CD4-positive, alpha-beta T cell treated with Interleukin-1 beta for 1 hour (primary cell): Measurements from ENCODE around the gene METTL22.

Experiments used
- DNase-seq, 2 donors: peaks; one replicate each; pipeline ENCODE4 v3.0.0-alpha.2; 2020 to 2022

The METTL22 gene

GRCh38 chr16:8621572-8622314, at the start of gene METTL22:
Gene METTL22, plus strand, starts transcription at chr16:8621698. Its CDS starts 3,968 bp downstream, at chr16:8625666.
- DNase-seq: peak; percentile 92 to 93

- DNase-seq: no peak
Measured at GRCh38 chr16:8572063-8572918, 49.2 kb upstream of the METTL22 start.

GRCh38 chr16:8572919-8573724, 48.4 kb upstream of the METTL22 start:
- DNase-seq: peak in 1 of 2 donors; percentile 7

- no peak for DNase-seq
Measured at GRCh38 chr16:8575399-8575798, 46.1 kb upstream of the METTL22 start.

GRCh38 chr16:8576141-8577004, 45.1 kb upstream of the METTL22 start:
- no peak for DNase-seq

- DNase-seq: no peak
Measured at GRCh38 chr16:8577678-8578304, 43.7 kb upstream of the METTL22 start.

GRCh38 chr16:8579559-8579958, 41.9 kb upstream of the METTL22 start:
- no peak for DNase-seq

GRCh38 chr16:8581831-8582580, 39.5 kb upstream of the METTL22 start:
- DNase-seq: no peak

- no peak for DNase-seq
Measured at GRCh38 chr16:8583199-8583598, 38.3 kb upstream of the METTL22 start.

GRCh38 chr16:8583732-8584131, 37.8 kb upstream of the METTL22 start:
- no peak for DNase-seq

GRCh38 chr16:8585041-8585440, 36.5 kb upstream of the METTL22 start:
- DNase-seq: no peak

- no peak for DNase-seq
Measured at GRCh38 chr16:8585857-8586256, 35.6 kb upstream of the METTL22 start.

GRCh38 chr16:8587065-8587464, 34.4 kb upstream of the METTL22 start:
- DNase-seq: no peak

GRCh38 chr16:8588682-8589056, 32.8 kb upstream of the METTL22 start:
- no peak for DNase-seq

- no peak for DNase-seq
Measured at GRCh38 chr16:8589057-8589899, 32.2 kb upstream of the METTL22 start.

GRCh38 chr16:8589900-8590688, 31.4 kb upstream of the METTL22 start, which contains the start of gene TMEM114:
Gene TMEM114, minus strand, starts transcription at chr16:8590511. Its CDS starts 673 bp downstream, at chr16:8589838.
- no peak for DNase-seq

- no peak for DNase-seq
Measured at GRCh38 chr16:8590811-8591210, 30.7 kb upstream of the METTL22 start.

- DNase-seq: no peak
Measured at GRCh38 chr16:8591451-8591850, 30.0 kb upstream of the METTL22 start.

GRCh38 chr16:8594149-8594666, 27.3 kb upstream of the METTL22 start:
- DNase-seq: no peak
